GM12878 (cell line): ENCODE data around the gene RBPMS2. TPM values are rescaled to one million over a fixed set of nuclear protein-coding genes. Genes with fewer than 3 reads are reported as not detected.

ENCODE experiments used
- ATAC-seq: fragments of 200-7000 bp; cut with Tn5 transposase; 3 replicates; pipeline ENCODE4 v1.9.1; 2020; ENCODE audit warnings: mild to moderate bottlenecking, moderate library complexity
- BruUV-seq: library from RNA; stranded (reverse); fragments of 400-500 nt; replicated peaks from 2 replicates; lab custom pipeline; 2021; lab: Mats Ljungman, UMichigan
- CTCF ChIA-PET: fragments of 300-600 bp; sonication (Branson Sonifier 250); formaldehyde crosslinking; extraction: SDS; loops from one replicate; lab custom pipeline; 2021; ENCODE audit warnings: inconsistent platforms; lab: Yijun Ruan, JAX
- POLR2A ChIA-PET: fragments of 350-600 bp; formaldehyde crosslinking; extraction: SDS; loops from one replicate; lab custom pipeline; 2021; ENCODE audit warnings: inconsistent platforms; lab: Charles Lee
- RAD21 ChIA-PET: fragments of 300-600 bp; sonication (Branson Sonifier 250); formaldehyde crosslinking; loops from one replicate; lab custom pipeline; 2023; ENCODE audit warnings: antibody characterized with exemption; ENCODE audit not compliant: unreplicated experiment; lab: Charles Lee
- SMC1A ChIA-PET: fragments of 300-600 bp; sonication (Branson Sonifier 250); formaldehyde crosslinking; loops from one replicate; lab custom pipeline; 2023; ENCODE audit not compliant: unreplicated experiment, uncharacterized antibody; lab: Charles Lee
- DNase-seq: peaks from one replicate; pipeline ENCODE4 v3.0.0-alpha.2; 2011; ENCODE audit warnings: low read depth, low spot score
- FAIRE-seq: peaks from 3 replicates; lab custom pipeline; 2011; peaks lifted over from hg19 to GRCh38; lab: Jason Lieb, UNC
- H2AFZ ChIP-seq: 2 replicates; pipeline ENCODE4 v1.6.0; 2011; ENCODE audit warnings: low read depth, low read length, control low read depth; ENCODE audit not compliant: control insufficient read depth
- H3K27ac ChIP-seq: 2 replicates; pipeline ENCODE4 v1.5.1; 2011; ENCODE audit warnings: control low read depth; ENCODE audit not compliant: control insufficient read depth, insufficient read depth
- H3K27me3 ChIP-seq, 2 experiments: replicated peaks in 1 of 2; 2 replicates each; pipeline versions ENCODE4 v1.6.0 to v1.6.1; 2011; ENCODE audit warnings: low read length in 1 of 2; ENCODE audit not compliant: control insufficient read depth in 2 of 2, insufficient read depth in 2 of 2
- H3K36me3 ChIP-seq, 2 experiments: 2 replicates each; pipeline ENCODE4 v1.5.1; 2011; ENCODE audit warnings: low read length in 1 of 2; ENCODE audit not compliant: control insufficient read depth in 2 of 2, insufficient read depth in 2 of 2
- H3K4me1 ChIP-seq: 2 replicates; pipeline ENCODE4 v1.6.1; 2011; ENCODE audit warnings: mild to moderate bottlenecking, low read length, moderate library complexity, mixed read lengths; ENCODE audit not compliant: control insufficient read depth, insufficient read depth
- H3K4me2 ChIP-seq: 2 replicates; pipeline ENCODE4 v1.6.0; 2011; ENCODE audit warnings: control low read depth; ENCODE audit not compliant: control insufficient read depth, insufficient read depth
- H3K4me3 ChIP-seq: fragments of 200-600 bp; sonication (generic); 2 replicates; pipeline ENCODE4 v1.5.1; 2016
- H3K79me2 ChIP-seq: 2 replicates; pipeline ENCODE4 v1.6.0; 2011; ENCODE audit warnings: low read length; ENCODE audit not compliant: control insufficient read depth, insufficient read depth
- H3K9ac ChIP-seq: 2 replicates; pipeline ENCODE4 v1.8.0; 2011; ENCODE audit warnings: low read length, control low read depth, mixed read lengths; ENCODE audit not compliant: control insufficient read depth, insufficient read depth
- H3K9me3 ChIP-seq: replicated peaks from 3 replicates; pipeline ENCODE4 v1.5.1; 2011; ENCODE audit warnings: mild to moderate bottlenecking, low read length; ENCODE audit not compliant: control insufficient read depth, insufficient read depth
- H4K20me1 ChIP-seq: 2 replicates; pipeline ENCODE4 v1.6.0; 2011; ENCODE audit not compliant: control insufficient read depth, insufficient read depth
- ATF7 ChIP-seq: fragments of 450-650 bp; IDR thresholded peaks from 2 replicates; pipeline ENCODE4 v1.6.1; 2016; ENCODE audit warnings: low read depth, mild to moderate bottlenecking
- CREM ChIP-seq: IDR thresholded peaks from 2 replicates; pipeline ENCODE4 v1.6.1; 2014; ENCODE audit warnings: antibody characterized with exemption, low read depth
- CTCF ChIP-seq, 3 experiments: IDR thresholded peaks in 2 of 3; conservative IDR thresholded peaks in 1 of 3; 2 replicates each; pipeline ENCODE4 v1.5.1; 2011; ENCODE audit warnings: low read depth in 3 of 3, low read length in 3 of 3, mild to moderate bottlenecking in 3 of 3, control low read depth in 2 of 3, moderate library complexity in 2 of 3, inconsistent platforms in 1 of 3, mixed read lengths in 1 of 3; ENCODE audit not compliant: control insufficient read depth in 2 of 3, insufficient read depth in 1 of 3; ENCODE audit errors: extremely low read depth in 1 of 3
- DPF2 ChIP-seq: fragments of 450-650 bp; IDR thresholded peaks from 2 replicates; pipeline ENCODE4 v1.6.1; 2017; ENCODE audit warnings: mild to moderate bottlenecking
- IRF3 ChIP-seq: fragments of 450-650 bp; IDR thresholded peaks from 2 replicates; pipeline ENCODE4 v1.6.1; 2014; ENCODE audit warnings: mild to moderate bottlenecking
- NR2F1 ChIP-seq: fragments of 450-650 bp; conservative IDR thresholded peaks from 2 replicates; pipeline ENCODE4 v1.6.1; 2017; ENCODE audit warnings: mild to moderate bottlenecking
- PML ChIP-seq: IDR thresholded peaks from 2 replicates; pipeline ENCODE4 v1.6.1; 2012; ENCODE audit warnings: low read length, inconsistent platforms
- RAD21 ChIP-seq: IDR thresholded peaks from 2 replicates; pipeline ENCODE4 v1.6.1; 2011; ENCODE audit warnings: mild to moderate bottlenecking, low read depth, low read length, moderate library complexity; ENCODE audit not compliant: insufficient read depth
- RB1 ChIP-seq: fragments of 450-650 bp; formaldehyde crosslinking; IDR thresholded peaks from 2 replicates; pipeline ENCODE4 v1.6.1; 2017; ENCODE audit warnings: mild to moderate bottlenecking, borderline replicate concordance
- SIN3A ChIP-seq: IDR thresholded peaks from 2 replicates; pipeline ENCODE4 v1.6.1; 2012; ENCODE audit warnings: low read depth, low read length, improper control_type of control experiment
- SREBF2 ChIP-seq: IDR thresholded peaks from 2 replicates; pipeline ENCODE4 v1.6.1; 2012; ENCODE audit warnings: mild to moderate bottlenecking, low read length
- SUZ12 ChIP-seq: fragments of 200-600 bp; sonication (generic); IDR thresholded peaks from one replicate; pipeline ENCODE4 v1.6.1; 2018; ENCODE audit warnings: antibody characterized with exemption, mild to moderate bottlenecking; ENCODE audit not compliant: unreplicated experiment
- ZNF687 ChIP-seq: fragments of 450-650 bp; IDR thresholded peaks from 2 replicates; pipeline ENCODE4 v1.6.1; 2017; ENCODE audit warnings: mild to moderate bottlenecking, moderate library complexity
- WGBS: methylation state at CpG from one replicate; pipeline ENCODE4 v1.1.6; 2016; ENCODE audit warnings: low lambda C conversion rate; ENCODE audit not compliant: insufficient replicate concordance, insufficient coverage; ENCODE audit errors: missing lambda C conversion rate; 5-methylcytosine and 5-hydroxymethylcytosine counted together
- in situ Hi-C: fragments of 300-500 bp; cut with MboI; formaldehyde crosslinking; loops from 9 replicates; pipeline ENCODE4 v1.14.3; 2018; ENCODE audit warnings: mixed read lengths
- intact Hi-C: fragments of 100-400 bp; cut with micrococcal nuclease; formaldehyde crosslinking; loops from one replicate; pipeline ENCODE4 v1.14.2; 2022; ENCODE audit not compliant: unreplicated experiment
- polyA plus RNA-seq, 11 experiments: library from polyadenylated mRNA; depleted of rRNA in 4 of 11; unstranded in 6 of 11; stranded (reverse) in 5 of 11; fragments of >200 nt; fragmentation: Nextera tagmentation in 4 of 11; fragmentation: Illumina TruSeq in 1 of 11; extraction: Ambion mirVana in 4 of 11; extraction: Trizol in 1 of 11; gene quantifications; 1 replicate in 1 of 11; 2 replicates in 10 of 11; pipeline versions ENCODE4 v1.2.1 to v1.2.3, GENCODE V29; 2011 to 2016; ENCODE audit warnings: inconsistent platforms in 2 of 11, missing spikeins in 2 of 11, low read depth in 1 of 11
- total RNA-seq, 4 experiments: library from RNA; depleted of rRNA in 3 of 4; stranded (reverse); fragments of >200 nt in 3 of 4; fragmentation: Illumina TruSeq in 1 of 4; extraction: Trizol in 1 of 4; gene quantifications; 2 replicates each; pipeline versions ENCODE4 v1.2.1 to v1.2.3, GENCODE V29; 2013 to 2021

The RBPMS2 gene
- total and polyA plus RNA-seq, 10 of the 15 experiments (the other 5 are each of a cell fraction or from before 2014, with no cell fraction given) = 0.06 to 0.31 (median 0.19) TPM; not detected in 3

GRCh38 chr15:64746356-64746755 is 29.0 kb downstream of the RBPMS2 start (continued):
- TF ChIP-seq IRF3 (no peak), SIN3A (no peak), RB1 (no peak), CTCF (IDR thresholded peaks at IDR 0.05 in 2 of 3, conservative IDR thresholded peaks at IDR 0.05 in 1 of 3; ENCODE audit: control insufficient read depth in 2 of 3, extremely low read depth in 1 of 3, insufficient read depth in 1 of 3, low read depth in 3 of 3, low read length in 3 of 3) (no peak), DPF2 (no peak), SREBF2 (no peak), RAD21 (no peak), NR2F1 (no peak), PML (no peak)
- TF ChIP-seq, all 136 proteins: peak for 0

GRCh38 chr15:64743691-64744090 is 31.7 kb downstream of the RBPMS2 start:
- SMC1A ChIA-PET = interaction anchor here (1.0 to 22.7 kb wide), 3 partner anchors 37 to 151 kb away, joined by 3 to 308 read pairs (median 6); no protein-coding TSS in a partner anchor
- RAD21 ChIA-PET = interaction anchor here (0.8 to 6.3 kb wide), 2 partner anchors 60 to 67 kb away, joined by 3 to 97 read pairs; no protein-coding TSS in a partner anchor
- CTCF ChIA-PET = interaction anchor here (1.1 to 20.1 kb wide), 5 partner anchors 10 to 162 kb away, joined by 4 to 529 read pairs (median 9); no protein-coding TSS in a partner anchor
- WGBS = 72% methylated on average over 11 of the region's 11 CpGs
- intact Hi-C loops (no loop called here), in situ Hi-C loops (no loop called here)
- BruUV-seq = no TSS peak
- FAIRE-seq (no peak), DNase-seq (no peak), ATAC-seq (no peak)
- no peaks in the 10 kb centered on the region; a peak in 1 of 4 replicates for H3K27me3 ChIP-seq
- H2AFZ ChIP-seq = no peak overlapping the region
- no peaks in the 10 kb centered on the region for H3K4me1 ChIP-seq
- H3K4me3 ChIP-seq = no peak overlapping the region
- H3K79me2 ChIP-seq = no peaks in the 10 kb centered on the region
- H3K4me2 ChIP-seq = no peak overlapping the region
- no peaks in the 10 kb centered on the region for H3K9me3 ChIP-seq
- H3K27ac ChIP-seq = no peak overlapping the region
- H3K36me3 ChIP-seq = no peaks in the 10 kb centered on the region
- H3K9ac ChIP-seq = no peak overlapping the region
- H4K20me1 ChIP-seq = no peaks in the 10 kb centered on the region
- POLR2A ChIA-PET = interaction anchor here (0.6 kb wide), 1 partner anchor 164 kb away, joined by 4 read pairs; no protein-coding TSS in a partner anchor
- TF ChIP-seq CREM = no peak
- TF ChIP-seq ATF7 = no peak
- TF ChIP-seq SUZ12 = no peak
- no peak for TF ChIP-seq ZNF687
- no peak for TF ChIP-seq CTCF (IDR thresholded peaks at IDR 0.05 in 2 of 3, conservative IDR thresholded peaks at IDR 0.05 in 1 of 3; ENCODE audit: control insufficient read depth in 2 of 3, extremely low read depth in 1 of 3, insufficient read depth in 1 of 3, low read depth in 3 of 3, low read length in 3 of 3)
